ENCODE data around the gene ZACN.
"Not testable (repeated sequence)": the region's sequence is repeated elsewhere in the genome, so short reads cannot be mapped to it uniquely, and the experiment has no call there.

The ZACN gene

DNA sequence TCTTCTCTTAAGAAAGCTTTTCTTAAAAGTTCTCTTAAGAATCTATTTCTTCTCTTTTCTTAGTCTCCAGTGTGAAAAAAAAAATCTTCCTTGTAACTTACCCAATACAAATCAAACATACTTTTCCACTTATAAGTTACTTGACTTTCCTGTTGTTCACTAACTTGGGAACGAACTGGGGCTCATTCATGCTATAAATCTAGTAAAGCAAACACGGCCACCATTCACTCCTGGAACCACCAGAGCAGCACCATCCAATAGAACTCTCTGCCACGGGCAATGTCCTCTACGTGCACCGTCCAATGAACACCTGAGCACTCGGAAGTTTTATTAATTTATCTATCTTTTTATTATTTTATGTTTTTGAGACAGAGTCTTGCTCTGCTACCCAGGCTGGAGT, 27.4 kb upstream of the ZACN start:
- no peak for DNase-seq
- Histone ChIP-seq H3K36me3 (peaks cover 90% of the 10 kb centered on the region), H3K27me3 (ENCODE audit: insufficient read depth, low read depth, severe bottlenecking) (no peaks in the 10 kb centered on the region), H3K9me3 (ENCODE audit: severe bottlenecking) (no peaks in the 10 kb centered on the region), H3K27ac (no peak overlapping the region), H3K4me3 (ENCODE audit: low read depth, low read length) (no peak overlapping the region)
- TF ChIP-seq, protein P1, sequence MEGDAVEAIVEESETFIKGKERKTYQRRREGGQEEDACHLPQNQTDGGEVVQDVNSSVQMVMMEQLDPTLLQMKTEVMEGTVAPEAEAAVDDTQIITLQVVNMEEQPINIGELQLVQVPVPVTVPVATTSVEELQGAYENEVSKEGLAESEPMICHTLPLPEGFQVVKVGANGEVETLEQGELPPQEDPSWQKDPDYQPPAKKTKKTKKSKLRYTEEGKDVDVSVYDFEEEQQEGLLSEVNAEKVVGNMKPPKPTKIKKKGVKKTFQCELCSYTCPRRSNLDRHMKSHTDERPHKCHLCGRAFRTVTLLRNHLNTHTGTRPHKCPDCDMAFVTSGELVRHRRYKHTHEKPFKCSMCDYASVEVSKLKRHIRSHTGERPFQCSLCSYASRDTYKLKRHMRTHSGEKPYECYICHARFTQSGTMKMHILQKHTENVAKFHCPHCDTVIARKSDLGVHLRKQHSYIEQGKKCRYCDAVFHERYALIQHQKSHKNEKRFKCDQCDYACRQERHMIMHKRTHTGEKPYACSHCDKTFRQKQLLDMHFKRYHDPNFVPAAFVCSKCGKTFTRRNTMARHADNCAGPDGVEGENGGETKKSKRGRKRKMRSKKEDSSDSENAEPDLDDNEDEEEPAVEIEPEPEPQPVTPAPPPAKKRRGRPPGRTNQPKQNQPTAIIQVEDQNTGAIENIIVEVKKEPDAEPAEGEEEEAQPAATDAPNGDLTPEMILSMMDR (IDR thresholded peaks at IDR 0.05; ENCODE audit: low read depth, low read length) = no peak

- Histone ChIP-seq H3K9me3 (ENCODE audit: severe bottlenecking) (no peaks in the 10 kb centered on the region), H3K4me3 (ENCODE audit: low read depth, low read length) (no peak overlapping the region), H3K27ac (no peak overlapping the region), H3K36me3 (peaks cover 90% of the 10 kb centered on the region), H3K27me3 (ENCODE audit: insufficient read depth, low read depth, severe bottlenecking) (no peaks in the 10 kb centered on the region)
- DNase-seq = no peak
- TF ChIP-seq, protein P1 (IDR thresholded peaks at IDR 0.05; ENCODE audit: low read depth, low read length) = no peak
Observed at GRCh38 chr17:76053246-76054111, 25.5 kb upstream of the ZACN start.

DNA sequence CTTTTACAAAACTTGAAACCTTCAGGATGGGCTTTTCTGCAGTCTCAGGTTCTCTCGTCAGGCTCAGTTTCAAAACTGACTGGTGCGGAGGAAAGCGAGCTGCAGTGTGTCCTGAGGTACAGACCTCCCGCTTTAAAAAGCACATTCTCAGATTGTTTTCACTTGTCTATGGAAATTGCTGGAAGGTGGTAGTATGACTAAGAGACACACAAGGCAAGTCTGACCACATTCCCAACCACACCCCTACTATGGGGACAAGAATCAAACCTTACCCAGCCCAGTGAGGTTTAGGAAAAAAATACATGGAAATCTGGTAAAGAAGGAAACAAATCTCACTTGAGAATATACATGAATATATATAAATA, 24.9 kb upstream of the ZACN start:
- peaks cover 90% of the 10 kb centered on the region for H3K36me3 ChIP-seq
- DNase-seq = no peak
- no peak overlapping the region for H3K27ac ChIP-seq
- H3K9me3 ChIP-seq (ENCODE audit: severe bottlenecking) = no peaks in the 10 kb centered on the region
- H3K4me3 ChIP-seq (ENCODE audit: low read depth, low read length) = no peak overlapping the region
- TF ChIP-seq, protein P1 (IDR thresholded peaks at IDR 0.05; ENCODE audit: low read depth, low read length) = no peak
- no peaks in the 10 kb centered on the region for H3K27me3 ChIP-seq (ENCODE audit: insufficient read depth, low read depth, severe bottlenecking)

- no peak for DNase-seq
- H3K9me3 ChIP-seq (ENCODE audit: severe bottlenecking) = no peaks in the 10 kb centered on the region
- no peak overlapping the region for H3K4me3 ChIP-seq (ENCODE audit: low read depth, low read length)
- TF ChIP-seq, protein P1 (IDR thresholded peaks at IDR 0.05; ENCODE audit: low read depth, low read length) = peak; percentile 9; the same call in 1 of the 2 replicates
- H3K27ac ChIP-seq = no peak overlapping the region
- H3K27me3 ChIP-seq (ENCODE audit: insufficient read depth, low read depth, severe bottlenecking) = no peaks in the 10 kb centered on the region
- H3K36me3 ChIP-seq = peaks cover 89% of the 10 kb centered on the region
Observed at GRCh38 chr17:76056882-76057281, 22.1 kb upstream of the ZACN start.

DNA sequence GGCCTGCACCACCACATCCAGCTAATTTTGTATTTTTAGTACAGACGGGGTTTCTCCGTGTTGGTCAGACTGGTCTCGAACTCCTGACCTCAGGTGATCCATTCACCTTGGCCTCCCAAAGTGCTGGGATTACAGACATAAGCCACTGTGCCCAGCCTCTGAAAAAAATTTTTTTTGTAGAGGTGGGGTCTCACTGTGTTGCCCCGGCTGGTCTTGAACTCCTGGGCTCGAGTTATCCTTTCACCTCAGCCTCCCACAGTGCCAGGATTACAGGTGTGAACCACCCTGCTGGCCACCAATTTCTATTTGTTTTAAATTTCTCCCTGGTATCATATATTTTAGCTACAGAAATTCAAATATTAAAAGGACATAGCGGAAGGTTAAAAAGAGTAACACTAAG, 20.7 kb upstream of the ZACN start:
- not testable (repeated sequence) for H3K9me3 ChIP-seq (ENCODE audit: severe bottlenecking); H3K4me3 ChIP-seq (ENCODE audit: low read depth, low read length); H3K27me3 ChIP-seq (ENCODE audit: insufficient read depth, low read depth, severe bottlenecking); DNase-seq; H3K27ac ChIP-seq
- peaks cover 92% of the 10 kb centered on the region for H3K36me3 ChIP-seq

DNA sequence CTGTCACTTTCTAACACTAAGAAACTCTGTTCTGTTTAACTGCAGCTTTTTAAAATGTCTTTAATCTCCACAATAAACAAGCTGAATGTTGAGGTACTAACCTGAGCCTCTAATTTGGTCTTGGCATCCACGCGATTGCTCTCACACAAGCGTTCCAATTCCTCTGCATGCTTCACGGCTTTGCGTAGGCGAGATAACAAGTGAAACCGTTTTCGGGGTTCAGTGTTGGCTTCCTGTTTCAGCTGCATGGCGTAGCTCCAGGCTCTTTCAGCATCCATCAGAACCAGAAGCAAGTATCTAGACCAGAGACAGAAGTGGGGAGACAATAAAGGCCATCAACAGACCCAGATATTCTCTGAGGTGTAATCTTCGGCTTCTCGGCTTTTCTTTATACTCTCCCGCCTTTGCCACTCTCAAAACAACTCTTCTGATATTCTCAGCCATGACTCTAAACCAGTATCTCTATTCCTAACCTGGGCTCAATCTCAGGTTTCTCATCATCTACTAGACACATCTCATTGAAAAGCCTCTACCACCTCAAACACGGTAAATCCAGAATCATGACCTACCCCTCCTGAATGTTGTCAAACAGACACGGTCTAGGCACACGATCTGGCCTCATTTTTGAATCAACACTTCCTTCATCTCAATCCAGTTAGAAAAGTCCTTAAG, 15.0 kb upstream of the ZACN start:
- H3K27ac ChIP-seq = no peak overlapping the region

More for the DNA sequence above, 15.0 kb upstream of the ZACN start:
- Histone ChIP-seq H3K36me3 (peaks cover 89% of the 10 kb centered on the region), H3K9me3 (ENCODE audit: severe bottlenecking) (no peaks in the 10 kb centered on the region), H3K4me3 (ENCODE audit: low read depth, low read length) (no peak overlapping the region), H3K27me3 (ENCODE audit: insufficient read depth, low read depth, severe bottlenecking) (no peaks in the 10 kb centered on the region)
- DNase-seq = no peak
- TF ChIP-seq, protein P1 (IDR thresholded peaks at IDR 0.05; ENCODE audit: low read depth, low read length) = no peak
